Measurements from ENCODE around the gene SLC23A2. TPM values are rescaled to one million over a fixed set of nuclear protein-coding genes. Genes with fewer than 3 reads are reported as not detected.
A peak's percentile ranks its signal among the peaks of the same experiment; 100 is the strongest.

SLC23A2 gene
- total RNA-seq, 1 donor from 2014 or later = 58.8 TPM

- no peak for DNase-seq (ENCODE audit: low spot score)
Observed at GRCh38 chr20:4846821-4847220, 154.5 kb downstream of the SLC23A2 start.

- no peak for DNase-seq (ENCODE audit: low spot score)
Observed at GRCh38 chr20:4844751-4845465, 156.4 kb downstream of the SLC23A2 start.

- DNase-seq (ENCODE audit: low spot score) = no peak
Observed at GRCh38 chr20:4844325-4844724, 157.0 kb downstream of the SLC23A2 start.

- DNase-seq (ENCODE audit: low spot score) = no peak
Observed at GRCh38 chr20:4840801-4841200, 160.5 kb downstream of the SLC23A2 start.

- no peak for DNase-seq (ENCODE audit: low spot score)
Observed at GRCh38 chr20:4838526-4838925, 162.8 kb downstream of the SLC23A2 start.

- DNase-seq (ENCODE audit: low spot score) = no peak
Observed at GRCh38 chr20:4837760-4838159, 163.6 kb downstream of the SLC23A2 start.

GRCh38 chr20:4836935-4837334 is 164.4 kb downstream of the SLC23A2 start:
- peak; percentile 40 for DNase-seq (ENCODE audit: low spot score)

- DNase-seq (ENCODE audit: low spot score) = peak; percentile 26
Observed at GRCh38 chr20:4836473-4836872, 164.8 kb downstream of the SLC23A2 start.

- peak; percentile 71 for DNase-seq (ENCODE audit: low spot score)
Observed at GRCh38 chr20:4835244-4836177, 165.8 kb downstream of the SLC23A2 start.

- peak; percentile 17 for DNase-seq (ENCODE audit: low spot score)
Observed at GRCh38 chr20:4833074-4833728, 168.1 kb downstream of the SLC23A2 start.

GRCh38 chr20:4832469-4832868 is 168.8 kb downstream of the SLC23A2 start:
- no peak for DNase-seq (ENCODE audit: low spot score)

GRCh38 chr20:4830696-4831095 is 170.6 kb downstream of the SLC23A2 start:
- no peak for DNase-seq (ENCODE audit: low spot score)

- peak; percentile 14 for DNase-seq (ENCODE audit: low spot score)
Observed at GRCh38 chr20:4830259-4830658, 171.1 kb downstream of the SLC23A2 start.

GRCh38 chr20:4829514-4830215 is 171.6 kb downstream of the SLC23A2 start:
- peak; percentile 37 for DNase-seq (ENCODE audit: low spot score)

GRCh38 chr20:4828830-4829513 is 172.3 kb downstream of the SLC23A2 start:
- peak; percentile 20 for DNase-seq (ENCODE audit: low spot score)

- no peak for DNase-seq (ENCODE audit: low spot score)
Observed at GRCh38 chr20:4821590-4821989, 179.7 kb downstream of the SLC23A2 start.

- no peak for DNase-seq (ENCODE audit: low spot score)
Observed at GRCh38 chr20:4820806-4821518, 180.3 kb downstream of the SLC23A2 start.

GRCh38 chr20:4819901-4820300 is 181.4 kb downstream of the SLC23A2 start:
- DNase-seq (ENCODE audit: low spot score) = no peak

- DNase-seq (ENCODE audit: low spot score) = no peak
Observed at GRCh38 chr20:4817230-4817671, 184.1 kb downstream of the SLC23A2 start.

- no peak for DNase-seq (ENCODE audit: low spot score)
Observed at GRCh38 chr20:4815628-4816027, 185.7 kb downstream of the SLC23A2 start.
